Effector CD8-positive, alpha-beta T cell (primary cell): ENCODE measurements around the gene RBM43.

Experiments
- DNase-seq: peaks from one replicate; lab custom pipeline; 2025; lab: John Stamatoyannopoulos, UW

RBM43 gene

DNA sequence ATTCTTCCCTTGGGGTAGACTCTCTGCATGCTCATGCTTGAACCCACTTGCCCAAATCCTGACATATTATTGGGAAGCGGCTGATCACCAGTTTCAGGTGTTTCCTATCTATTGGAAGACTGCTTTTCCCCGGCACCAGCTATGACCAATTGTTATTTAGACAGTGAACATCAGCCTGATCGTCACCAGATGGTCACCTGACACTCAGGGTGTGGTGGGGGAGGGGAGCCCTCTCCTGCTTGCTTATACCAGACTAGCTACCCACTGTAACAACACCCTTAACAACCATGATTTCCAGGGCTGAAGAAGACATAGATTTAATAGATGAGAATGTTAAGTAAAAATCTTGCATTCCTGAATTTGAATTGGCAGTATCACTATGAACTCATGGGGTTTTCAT lies 44.3 kb downstream of the RBM43 start:
- no peak for DNase-seq

DNA sequence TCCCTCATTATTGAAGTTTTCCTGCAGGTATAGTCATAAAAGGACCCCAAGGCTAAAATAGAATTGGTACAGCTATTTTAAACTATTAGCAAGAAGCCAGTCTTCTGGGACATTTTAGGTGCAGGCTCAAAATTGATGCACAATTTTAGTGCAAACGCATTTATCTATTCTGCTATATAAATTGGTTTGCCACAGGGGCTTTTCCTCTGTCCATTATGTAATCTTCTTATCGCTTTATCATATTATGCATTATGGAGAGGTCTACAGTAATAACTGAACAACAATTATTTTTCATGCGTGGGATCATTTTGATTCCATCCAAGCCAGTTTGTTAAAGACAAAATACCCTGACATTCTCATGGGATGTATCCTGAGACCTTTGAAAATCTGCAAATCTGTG lies 54.6 kb downstream of the RBM43 start:
- no peak for DNase-seq

DNA sequence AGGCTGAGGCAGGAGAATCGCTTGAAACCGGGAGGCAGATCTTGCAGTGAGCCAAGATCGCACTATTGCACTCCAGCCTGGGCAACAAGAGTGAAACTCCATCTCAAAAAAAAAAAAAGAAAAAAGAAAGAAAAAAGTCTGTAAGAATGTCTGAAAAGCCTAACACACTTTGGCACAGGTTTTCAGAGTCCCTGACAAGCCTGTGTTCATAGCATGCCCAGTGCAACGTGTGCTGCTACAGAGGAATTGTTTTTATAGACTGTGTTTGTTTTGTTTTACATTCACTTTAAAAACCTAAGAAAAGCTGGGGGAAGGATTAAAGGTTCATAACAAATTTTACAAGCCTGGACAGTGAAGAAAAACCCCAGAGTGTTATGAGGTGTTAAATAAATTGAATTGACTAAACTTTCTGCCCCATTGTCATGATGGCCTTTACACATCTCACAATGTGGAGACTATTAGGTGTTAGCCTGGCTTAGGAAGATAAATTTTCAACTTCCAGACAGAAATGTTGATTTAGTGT lies 55.2 kb downstream of the RBM43 start:
- DNase-seq: no peak

DNA sequence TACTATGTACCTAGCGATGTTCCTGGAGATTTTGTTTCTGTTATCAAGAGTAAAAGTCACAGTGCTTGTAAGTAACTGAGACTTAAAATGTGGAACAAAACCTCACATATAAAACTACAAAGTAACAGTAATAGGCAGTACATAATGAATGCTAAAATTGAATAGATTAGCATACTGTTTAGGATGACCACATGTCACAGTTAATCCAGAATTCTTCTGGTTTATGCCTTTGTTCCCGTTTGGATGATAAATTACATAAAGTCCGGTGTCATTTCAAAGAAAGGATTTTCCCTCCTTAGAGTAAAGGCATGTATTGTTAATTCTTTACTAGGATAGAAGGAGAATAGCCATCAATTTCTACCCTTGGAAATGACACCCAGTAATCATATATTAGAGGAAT lies 56.1 kb downstream of the RBM43 start:
- no peak for DNase-seq

DNA sequence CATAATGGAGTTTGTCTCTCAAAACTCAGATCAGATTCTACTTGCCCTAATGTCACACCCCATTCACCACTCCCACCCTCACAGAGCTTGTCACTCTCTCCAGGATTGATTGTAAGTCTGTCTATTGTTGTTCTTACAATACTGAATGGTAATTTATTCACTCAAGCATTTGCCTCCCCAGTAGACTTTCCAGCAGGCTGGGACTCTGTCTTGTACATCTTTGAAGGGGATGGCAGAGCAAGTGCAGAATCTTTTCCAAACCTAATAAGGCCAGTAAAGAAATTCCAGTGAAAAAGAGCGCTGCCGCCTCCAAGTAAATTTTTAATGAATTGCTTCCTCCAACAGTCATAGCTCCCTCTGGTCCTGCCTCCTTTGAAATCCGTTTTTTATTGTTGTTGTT lies 56.9 kb downstream of the RBM43 start:
- DNase-seq: no peak

DNA sequence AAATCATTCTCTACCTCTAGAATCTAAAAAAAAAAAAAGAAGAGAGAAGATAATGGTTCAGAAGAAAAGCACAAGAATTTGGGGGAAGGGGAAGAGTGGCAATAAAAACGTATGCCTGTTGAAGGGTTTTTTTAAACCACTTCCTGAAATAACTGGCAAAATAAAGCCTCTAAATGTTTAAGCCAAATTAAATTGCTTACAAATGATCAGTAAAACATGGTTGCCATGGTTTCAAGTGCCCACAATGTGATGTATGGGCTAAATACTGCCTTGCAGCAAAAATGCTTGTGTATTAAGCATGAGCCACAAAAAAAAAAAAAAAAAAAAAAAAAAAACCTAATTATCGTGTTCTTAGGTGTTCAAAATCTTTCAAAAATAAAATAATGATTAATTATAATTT lies 60.8 kb downstream of the RBM43 start:
- DNase-seq: no peak

DNA sequence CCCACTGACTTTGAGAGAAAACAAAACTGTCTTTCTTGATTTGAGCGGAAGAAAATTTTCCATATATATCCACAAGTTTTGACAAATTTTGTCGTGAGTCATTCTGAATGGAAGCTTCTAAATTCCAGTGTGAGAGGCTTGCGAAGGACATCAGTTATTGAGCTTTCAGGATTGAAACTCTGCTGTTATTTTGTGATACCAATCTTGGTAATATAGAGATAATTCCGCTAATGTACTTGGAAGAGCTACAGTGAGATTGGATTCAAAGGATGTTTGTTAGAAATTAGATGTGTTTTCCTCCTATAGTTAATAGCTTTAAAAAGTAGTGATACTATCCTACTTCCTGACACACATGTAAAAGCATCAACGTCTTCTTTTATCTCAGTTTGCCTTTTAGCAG lies 61.4 kb downstream of the RBM43 start:
- no peak for DNase-seq

DNA sequence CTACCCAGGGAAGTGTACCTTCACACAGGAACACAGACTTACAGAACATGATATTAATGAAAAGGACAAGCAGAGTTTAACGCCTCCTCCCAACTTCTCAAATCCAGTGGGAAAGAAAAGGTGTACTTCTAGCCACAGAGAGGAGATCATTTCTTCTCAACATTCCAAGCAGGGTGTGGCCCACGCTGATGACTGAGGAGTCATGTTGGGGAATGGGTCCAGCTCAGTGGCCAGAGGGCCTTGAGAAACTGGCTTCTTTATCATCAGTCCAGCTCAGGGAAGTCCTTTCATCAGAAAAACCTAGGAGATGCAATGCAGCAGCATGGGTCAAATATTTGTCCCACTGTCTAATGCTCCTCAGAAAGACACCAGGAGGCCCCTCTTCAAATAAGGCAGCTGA lies 63.0 kb downstream of the RBM43 start:
- no peak for DNase-seq
